ENCODE results near the gene NRXN2. TPM values are rescaled to one million over a fixed set of nuclear protein-coding genes. Genes with fewer than 3 reads are reported as not detected.

The NRXN2 gene
- total and polyA plus RNA-seq, 5 donors from 2014 or later = 0.42 TPM; not detected in 4

Other genes starting within 250 kb of the NRXN2 start
- gene SLC22A11, start 167.3 kb downstream of the NRXN2 start, total RNA-seq = not detected
- not detected for gene SLC22A11, start 167.3 kb downstream of the NRXN2 start, polyA plus RNA-seq
- gene SLC22A12, start 132.0 kb downstream of the NRXN2 start, total RNA-seq = not detected
- gene SLC22A12, start 132.0 kb downstream of the NRXN2 start, polyA plus RNA-seq = not detected
- gene RASGRP2, start 20.9 kb upstream of the NRXN2 start, total RNA-seq = 570 TPM
- 100 to 1,000 TPM; 140 to 170 (median 157) TPM for gene RASGRP2, start 20.9 kb upstream of the NRXN2 start, polyA plus RNA-seq
- gene PYGM, start 36.8 kb upstream of the NRXN2 start, total RNA-seq = 10.9 TPM
- gene PYGM, start 36.8 kb upstream of the NRXN2 start, polyA plus RNA-seq = under 1 TPM in 2 of 4 donors, not detected in 2; 0.17 to 0.43 TPM
- 1,361 TPM for gene SF1, start 55.3 kb upstream of the NRXN2 start, total RNA-seq
- gene SF1, start 55.3 kb upstream of the NRXN2 start, polyA plus RNA-seq = 100 to 1,000 TPM in 1 of 4 donors, 10 to 100 TPM in 3; 75.0 to 100 (median 89.3) TPM
- 85.0 TPM for gene MAP4K2, start 80.0 kb upstream of the NRXN2 start, total RNA-seq
- 10 to 100 TPM; 31.5 to 39.5 (median 34.8) TPM for gene MAP4K2, start 80.0 kb upstream of the NRXN2 start, polyA plus RNA-seq
- 31.3 TPM for gene MEN1, start 87.4 kb upstream of the NRXN2 start, total RNA-seq
- 10 to 100 TPM; 20.9 to 26.1 (median 24.5) TPM for gene MEN1, start 87.4 kb upstream of the NRXN2 start, polyA plus RNA-seq
- 11.6 TPM for gene CDC42BPG, start 121.5 kb upstream of the NRXN2 start, total RNA-seq
- gene CDC42BPG, start 121.5 kb upstream of the NRXN2 start, polyA plus RNA-seq = under 1 TPM in 2 of 4 donors, not detected in 2; 0.11 to 0.13 TPM
- 201 TPM for gene EHD1, start 155.4 kb upstream of the NRXN2 start, total RNA-seq
- 100 to 1,000 TPM; 180 to 223 (median 183) TPM for gene EHD1, start 155.4 kb upstream of the NRXN2 start, polyA plus RNA-seq
- gene ATG2A, start 194.0 kb upstream of the NRXN2 start, total RNA-seq = 234 TPM
- gene ATG2A, start 194.0 kb upstream of the NRXN2 start, polyA plus RNA-seq = 1 to 10 TPM; 5.8 to 8.0 (median 6.4) TPM
- 34.5 TPM for gene PPP2R5B, start 201.5 kb upstream of the NRXN2 start, total RNA-seq
- 1 to 10 TPM; 3.6 to 4.9 (median 3.8) TPM for gene PPP2R5B, start 201.5 kb upstream of the NRXN2 start, polyA plus RNA-seq
- gene GPHA2, start 212.7 kb upstream of the NRXN2 start, total RNA-seq = not detected
- gene GPHA2, start 212.7 kb upstream of the NRXN2 start, polyA plus RNA-seq = not detected
- not detected for gene MAJIN, start 248.9 kb upstream of the NRXN2 start, total RNA-seq
- gene MAJIN, start 248.9 kb upstream of the NRXN2 start, polyA plus RNA-seq = under 1 TPM in 3 of 4 donors, not detected in 1; 0.46 to 0.64 (median 0.51) TPM